PC-9 (cell line): ENCODE results near the gene GSTA3. TPM values are rescaled to one million over a fixed set of nuclear protein-coding genes. Genes with fewer than 3 reads are reported as not detected.

ENCODE experiments used
- BruUV-seq: library from RNA; stranded (reverse); fragments of 400-500 nt; replicated peaks from 2 replicates; lab custom pipeline; 2021; lab: Mats Ljungman, UMichigan
- CTCF ChIA-PET: fragments of 300-600 bp; sonication (Branson Sonifier 250); formaldehyde crosslinking; loops from one replicate; lab custom pipeline; 2022; ENCODE audit warnings: antibody characterized with exemption; lab: Charles Lee
- POLR2A ChIA-PET: fragments of 300-600 bp; sonication (Branson Sonifier 250); formaldehyde crosslinking; loops from one replicate; lab custom pipeline; 2022; ENCODE audit warnings: antibody characterized with exemption; ENCODE audit not compliant: unreplicated experiment; lab: Charles Lee
- DNase-seq, 2 experiments: peaks; one replicate each; pipeline versions ENCODE4 v3.0.0 to v3.0.0-alpha.2; 2015 to 2022; ENCODE audit warnings: mixed read lengths in 1 of 2
- H2AFZ ChIP-seq: fragments of 200-600 bp; sonication (generic); 2 replicates; pipeline ENCODE4 v1.8.1; 2017; ENCODE audit warnings: antibody characterized with exemption
- H3F3A ChIP-seq: fragments of 200-600 bp; sonication (generic); 2 replicates; pipeline ENCODE4 v1.8.1; 2017; ENCODE audit warnings: antibody characterized with exemption, mild to moderate bottlenecking, low read depth; ENCODE audit not compliant: insufficient read depth
- H3K27ac ChIP-seq: fragments of 200-600 bp; sonication (generic); 2 replicates; pipeline ENCODE4 v1.6.1; 2016; ENCODE audit warnings: mixed run types
- H3K27me3 ChIP-seq: fragments of 200-600 bp; sonication (generic); 2 replicates; pipeline ENCODE4 v1.6.1; 2016; ENCODE audit warnings: low read depth, mixed run types; ENCODE audit not compliant: insufficient read depth
- H3K36me3 ChIP-seq: fragments of 200-600 bp; sonication (generic); 2 replicates; pipeline ENCODE4 v1.6.1; 2016; ENCODE audit warnings: low read depth, mixed run types
- H3K4me1 ChIP-seq: fragments of 200-600 bp; sonication (generic); replicated peaks from 2 replicates; pipeline ENCODE4 v1.6.1; 2016; ENCODE audit warnings: mixed run types; ENCODE audit not compliant: insufficient read depth
- H3K4me2 ChIP-seq: fragments of 200-600 bp; sonication (generic); 2 replicates; pipeline ENCODE4 v1.6.1; 2017; ENCODE audit warnings: mixed run types
- H3K4me3 ChIP-seq: fragments of 200-600 bp; sonication (generic); 2 replicates; pipeline ENCODE4 v1.6.1; 2016; ENCODE audit warnings: mixed run types
- H3K79me2 ChIP-seq: fragments of 200-600 bp; sonication (generic); 2 replicates; pipeline ENCODE4 v1.6.1; 2017; ENCODE audit warnings: low read depth, mixed run types
- H3K9me2 ChIP-seq: fragments of 200-600 bp; sonication (generic); 2 replicates; pipeline ENCODE4 v1.8.1; 2017; ENCODE audit warnings: mild to moderate bottlenecking; ENCODE audit not compliant: insufficient read depth
- H3K9me3 ChIP-seq: fragments of 200-600 bp; sonication (generic); 2 replicates; pipeline ENCODE4 v1.8.1; 2016; ENCODE audit warnings: low read depth; ENCODE audit not compliant: insufficient read depth
- H4K20me1 ChIP-seq: fragments of 200-600 bp; sonication (generic); 2 replicates; pipeline ENCODE4 v1.8.1; 2017; ENCODE audit not compliant: insufficient read depth
- EZH2 ChIP-seq: fragments of 200-600 bp; sonication (generic); IDR thresholded peaks from 2 replicates; pipeline ENCODE4 v1.8.0; 2017; ENCODE audit warnings: antibody characterized with exemption, low read depth
- intact Hi-C: fragments of 100-400 bp; cut with micrococcal nuclease; formaldehyde crosslinking; loops from one replicate; pipeline ENCODE4 v1.10.0; 2022; ENCODE audit not compliant: unreplicated experiment
- total RNA-seq: library from RNA; stranded (reverse); gene quantifications from 2 replicates; pipeline ENCODE4 v1.2.3, GENCODE V29; 2021
- TF ChIP-seq, protein P1 (sequence below): fragments of 200-600 bp; sonication (generic); conservative IDR thresholded peaks from 2 replicates; pipeline ENCODE4 v1.6.1; 2017; ENCODE audit warnings: mixed run types, antibody characterized with exemption, mild to moderate bottlenecking, moderate library complexity

Gene GSTA3
- total RNA-seq, 1 experiment from 2014 or later, result not detected

DNA sequence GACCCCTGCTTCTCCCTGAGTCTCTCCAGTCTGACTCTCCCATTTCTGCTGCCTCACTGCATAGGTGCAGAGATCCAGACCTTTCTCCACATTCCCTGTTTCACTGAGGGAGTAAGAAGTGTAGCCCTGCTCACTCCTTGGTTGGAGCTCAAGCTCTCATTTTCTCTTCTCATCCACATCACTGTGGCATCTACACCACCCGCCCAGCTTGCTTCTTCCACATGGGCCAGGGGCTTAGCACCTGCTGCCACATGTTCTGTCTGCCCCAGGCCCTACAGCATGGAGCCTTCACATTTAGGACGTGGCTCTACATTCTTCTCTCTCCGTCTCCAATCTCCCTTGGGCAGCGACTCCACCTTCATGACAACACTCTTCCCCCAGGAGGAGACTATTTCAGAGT is 60.4 kb downstream of the GSTA3 start:
- Histone ChIP-seq H3K9me3 (no peaks in the 10 kb centered on the region), H3K27ac (no peak overlapping the region), H3K9me2 (no peaks in the 10 kb centered on the region), H3K27me3 (no peaks in the 10 kb centered on the region), H3K79me2 (no peaks in the 10 kb centered on the region), H3K4me3 (no peak overlapping the region), H3K36me3 (no peaks in the 10 kb centered on the region), H2AFZ (no peak overlapping the region), H3K4me1 (no peaks in the 10 kb centered on the region), H4K20me1 (no peaks in the 10 kb centered on the region), H3F3A (no peaks in the 10 kb centered on the region), H3K4me2 (no peak overlapping the region)
- CTCF ChIA-PET, result no interaction called here
- POLR2A ChIA-PET, result no interaction called here
- no peak for TF ChIP-seq EZH2
- TF ChIP-seq, protein P1, sequence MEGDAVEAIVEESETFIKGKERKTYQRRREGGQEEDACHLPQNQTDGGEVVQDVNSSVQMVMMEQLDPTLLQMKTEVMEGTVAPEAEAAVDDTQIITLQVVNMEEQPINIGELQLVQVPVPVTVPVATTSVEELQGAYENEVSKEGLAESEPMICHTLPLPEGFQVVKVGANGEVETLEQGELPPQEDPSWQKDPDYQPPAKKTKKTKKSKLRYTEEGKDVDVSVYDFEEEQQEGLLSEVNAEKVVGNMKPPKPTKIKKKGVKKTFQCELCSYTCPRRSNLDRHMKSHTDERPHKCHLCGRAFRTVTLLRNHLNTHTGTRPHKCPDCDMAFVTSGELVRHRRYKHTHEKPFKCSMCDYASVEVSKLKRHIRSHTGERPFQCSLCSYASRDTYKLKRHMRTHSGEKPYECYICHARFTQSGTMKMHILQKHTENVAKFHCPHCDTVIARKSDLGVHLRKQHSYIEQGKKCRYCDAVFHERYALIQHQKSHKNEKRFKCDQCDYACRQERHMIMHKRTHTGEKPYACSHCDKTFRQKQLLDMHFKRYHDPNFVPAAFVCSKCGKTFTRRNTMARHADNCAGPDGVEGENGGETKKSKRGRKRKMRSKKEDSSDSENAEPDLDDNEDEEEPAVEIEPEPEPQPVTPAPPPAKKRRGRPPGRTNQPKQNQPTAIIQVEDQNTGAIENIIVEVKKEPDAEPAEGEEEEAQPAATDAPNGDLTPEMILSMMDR, result no peak
- intact Hi-C loops, result no loop called here
- BruUV-seq, result no TSS peak
- no peak for DNase-seq

Other genes with a start within 250 kb of the GSTA3 start
- 48.9 and 75.2 TPM in 2 replicates for gene TMEM14A, start 238.6 kb downstream of the GSTA3 start, total RNA-seq
- gene GSTA2, start 146.2 kb downstream of the GSTA3 start, total RNA-seq, result not detected in 2 replicates
- gene GSTA1, start 105.9 kb downstream of the GSTA3 start, total RNA-seq, result not detected in 2 replicates
- gene GSTA5, start 68.9 kb downstream of the GSTA3 start, total RNA-seq, result not detected in 2 replicates
- gene GSTA4, start 85.6 kb upstream of the GSTA3 start, total RNA-seq, result 2.5 and 3.4 TPM in 2 replicates
- gene CILK1, start 152.1 kb upstream of the GSTA3 start, total RNA-seq, result 7.0 and 8.0 TPM in 2 replicates
- gene FBXO9, start 155.7 kb upstream of the GSTA3 start, total RNA-seq, result 49.9 and 56.5 TPM in 2 replicates
- gene GCM1, start 239.1 kb upstream of the GSTA3 start, total RNA-seq, result 0.13 TPM in 2 replicates